NCI-H2227 (cell line): ENCODE results near the gene NR2F1-AS1.
"Not testable (repeated sequence)": the region's sequence is repeated elsewhere in the genome, so short reads cannot be mapped to it uniquely, and the experiment has no call there.

Experiments used
- DNase-seq: peaks from one replicate; lab custom pipeline; 2025; ENCODE audit not compliant: unreplicated experiment; lab: John Stamatoyannopoulos, UW

NR2F1-AS1 gene

GRCh38 chr5:93532370-93532769, 48.6 kb downstream of the NR2F1-AS1 start:
- no peak for DNase-seq

GRCh38 chr5:93521815-93522214, 59.2 kb downstream of the NR2F1-AS1 start:
- DNase-seq, result not testable (repeated sequence)

- DNase-seq, result no peak
Observed at GRCh38 chr5:93519740-93520139, 61.3 kb downstream of the NR2F1-AS1 start.

GRCh38 chr5:93517828-93518227, 63.2 kb downstream of the NR2F1-AS1 start:
- DNase-seq, result no peak

DNA sequence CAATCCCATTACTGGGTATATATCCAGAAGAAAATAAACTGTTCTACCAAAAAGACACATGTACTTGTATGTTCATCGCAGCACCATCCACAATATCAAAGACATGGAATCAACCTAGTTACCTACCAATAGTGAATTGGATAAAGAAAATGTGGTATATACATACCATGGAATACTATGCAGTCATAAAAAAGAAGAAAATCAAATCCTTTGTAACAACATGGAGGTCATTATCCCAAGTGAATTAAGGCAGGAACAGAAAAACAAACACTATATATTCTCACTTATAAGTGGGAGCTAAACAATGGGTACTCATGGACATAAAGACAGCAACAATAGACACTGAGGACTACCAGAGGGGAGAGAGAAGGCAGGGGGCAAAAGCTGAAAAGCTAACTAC, 67.7 kb downstream of the NR2F1-AS1 start:
- no peak for DNase-seq

- no peak for DNase-seq
Observed at GRCh38 chr5:93512799-93513198, 68.2 kb downstream of the NR2F1-AS1 start.

- no peak for DNase-seq
Observed at GRCh38 chr5:93511445-93511844, 69.6 kb downstream of the NR2F1-AS1 start.

- DNase-seq, result no peak
Observed at GRCh38 chr5:93510626-93511380, 70.2 kb downstream of the NR2F1-AS1 start.

DNA sequence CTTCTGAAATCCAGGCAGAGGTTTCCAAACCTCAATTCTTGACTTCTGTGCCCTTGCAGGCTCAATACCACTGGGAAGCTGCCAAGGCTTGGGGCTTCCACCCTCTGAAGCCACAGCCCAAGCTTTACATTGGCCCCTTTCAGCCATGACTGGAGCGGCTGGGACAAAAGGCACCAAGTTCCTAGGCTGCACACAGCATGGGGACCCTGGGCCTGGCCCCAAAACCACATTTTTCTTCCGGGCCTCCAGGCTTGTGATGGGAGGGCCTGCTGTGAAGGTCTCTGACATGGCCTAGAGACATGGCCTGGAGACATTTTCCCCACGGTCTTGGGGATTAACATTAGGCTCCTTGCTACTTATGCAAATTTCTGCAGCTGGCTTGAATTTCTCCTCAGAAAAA, 75.5 kb downstream of the NR2F1-AS1 start:
- not testable (repeated sequence) for DNase-seq

GRCh38 chr5:93503598-93504067, 77.4 kb downstream of the NR2F1-AS1 start:
- DNase-seq, result no peak

GRCh38 chr5:93497096-93497495, 83.9 kb downstream of the NR2F1-AS1 start:
- DNase-seq, result no peak

GRCh38 chr5:93479982-93480509, 101.0 kb downstream of the NR2F1-AS1 start:
- no peak for DNase-seq

- DNase-seq, result no peak
Observed at GRCh38 chr5:93477816-93478215, 103.2 kb downstream of the NR2F1-AS1 start.

DNA sequence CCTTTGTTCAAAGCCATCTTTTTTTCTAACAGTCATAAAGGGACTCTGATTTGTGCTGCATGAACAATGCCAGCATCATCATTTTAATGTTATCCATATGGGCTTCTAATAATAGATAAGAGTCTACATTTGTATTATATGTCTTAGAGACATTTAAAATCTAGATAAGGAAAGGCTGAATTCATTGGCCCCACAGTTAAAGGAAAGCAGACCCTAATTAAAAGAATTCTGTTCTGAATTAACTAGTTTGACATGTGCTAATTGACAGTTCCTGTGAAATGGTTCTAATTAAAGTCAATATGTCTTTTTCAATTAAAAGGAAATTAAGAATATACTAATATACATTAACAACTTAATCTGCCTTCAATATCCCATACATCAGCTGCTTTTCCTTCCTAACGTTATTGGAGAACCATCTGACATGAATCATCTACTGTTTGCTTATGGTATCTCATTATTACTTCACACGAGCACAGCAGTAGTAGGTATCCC, 104.7 kb downstream of the NR2F1-AS1 start:
- DNase-seq, result no peak

DNA sequence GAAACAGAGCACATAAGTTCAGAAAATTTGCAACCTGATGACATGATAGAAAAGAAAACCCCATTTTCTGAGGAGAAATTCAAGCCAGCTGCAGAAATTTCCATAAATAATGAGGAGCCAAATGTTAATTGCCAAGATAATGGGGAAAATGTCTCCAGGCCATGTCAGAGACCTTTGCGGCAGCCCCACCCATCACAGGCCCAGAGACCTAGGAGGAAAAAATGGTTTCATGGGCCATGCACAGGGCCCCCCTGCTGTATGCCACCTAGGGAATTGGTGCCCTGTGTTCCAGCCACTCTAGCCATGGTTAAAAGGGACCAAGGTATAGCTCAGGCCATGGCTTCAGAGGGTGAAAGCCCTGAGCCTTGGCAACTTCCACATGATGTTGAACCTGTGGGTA, 118.1 kb downstream of the NR2F1-AS1 start:
- no peak for DNase-seq

DNA sequence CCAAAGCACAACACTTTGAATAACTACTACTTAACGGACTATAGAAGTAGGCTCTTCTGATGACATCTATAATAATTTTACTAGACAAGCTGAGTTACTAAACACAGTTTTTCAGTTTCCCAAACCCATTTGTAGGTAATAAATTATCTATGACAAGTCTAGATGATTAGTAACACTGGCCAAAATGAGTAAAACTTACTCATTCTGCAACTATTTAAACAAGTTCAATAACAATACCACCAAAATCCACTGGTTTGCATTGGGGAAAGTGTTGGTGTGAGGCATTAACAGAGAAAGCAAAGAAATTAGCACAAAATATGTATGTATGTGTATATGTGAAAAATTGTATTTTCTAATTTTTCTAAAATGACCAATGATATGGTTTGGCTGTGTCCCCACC, 119.3 kb downstream of the NR2F1-AS1 start:
- DNase-seq, result no peak

GRCh38 chr5:93460286-93460685, 120.7 kb downstream of the NR2F1-AS1 start:
- DNase-seq, result no peak

- DNase-seq, result not testable (repeated sequence)
Observed at GRCh38 chr5:93456796-93457195, 124.2 kb downstream of the NR2F1-AS1 start.

- no peak for DNase-seq
Observed at GRCh38 chr5:93454896-93455295, 126.1 kb downstream of the NR2F1-AS1 start.

GRCh38 chr5:93452255-93452654, 128.8 kb downstream of the NR2F1-AS1 start:
- no peak for DNase-seq

GRCh38 chr5:93438124-93438523, 142.9 kb downstream of the NR2F1-AS1 start:
- DNase-seq, result no peak

DNA sequence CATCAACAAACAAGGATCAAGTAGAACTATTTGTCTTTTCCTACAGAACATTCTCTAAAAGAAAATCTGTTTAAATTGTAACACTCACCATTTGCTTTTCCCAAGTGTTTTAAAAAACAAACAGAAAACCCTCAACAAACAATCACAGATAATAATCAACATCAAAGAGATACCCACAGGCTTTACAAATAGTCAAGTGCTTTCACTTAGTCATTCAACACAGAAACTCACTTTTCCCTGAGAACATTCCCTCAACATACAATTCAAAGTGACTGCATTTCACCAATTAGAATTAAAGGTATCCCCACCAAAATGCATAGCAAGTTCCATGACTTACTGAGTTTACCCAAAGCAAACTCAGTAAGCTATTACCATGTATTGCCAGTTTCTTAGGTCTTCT, 144.9 kb downstream of the NR2F1-AS1 start:
- DNase-seq, result no peak

DNA sequence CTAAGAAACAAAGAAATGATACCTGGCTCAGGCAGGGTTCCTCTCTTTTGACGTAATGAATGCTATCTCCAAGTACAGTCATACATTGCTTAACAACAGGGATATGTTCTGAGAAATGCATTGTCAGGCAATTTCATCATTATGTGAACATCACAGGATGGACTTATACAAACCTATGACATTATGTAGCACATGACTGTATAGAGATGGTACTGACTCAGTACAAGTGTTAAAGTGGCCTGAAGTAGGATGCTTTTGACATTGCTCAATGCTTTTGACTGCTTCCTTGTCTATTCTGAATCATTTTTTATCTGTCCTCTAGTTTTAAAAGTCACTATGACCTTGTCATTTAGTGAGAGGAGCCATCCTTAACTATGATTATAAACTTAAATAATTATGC, 147.6 kb downstream of the NR2F1-AS1 start:
- DNase-seq, result no peak
